HepG2 (cell line): ENCODE results near the gene DCST2. TPM values are rescaled to one million over a fixed set of nuclear protein-coding genes. Genes with fewer than 3 reads are reported as not detected.
A peak's percentile ranks its signal among the peaks of the same experiment; 100 is the strongest.

Experiments used
- AGO2 ChIP-seq: fragments of 200-400 bp; formaldehyde crosslinking; optimal IDR thresholded peaks from 2 replicates; pipeline ENCODE3; 2017; ENCODE audit warnings: mild to moderate bottlenecking, low read depth, low read length, moderate library complexity
- HNRNPL ChIP-seq: fragments of 200-400 bp; formaldehyde crosslinking; IDR thresholded peaks from 2 replicates; pipeline ENCODE4 v1.6.1; 2017; ENCODE audit warnings: mild to moderate bottlenecking, low read depth, low read length
- ISL2 ChIP-seq: sonication (generic); formaldehyde crosslinking; IDR thresholded peaks from 2 replicates; pipeline ENCODE4 v1.5.0; 2020; ENCODE audit warnings: missing genetic modification reagents
- MXD3 ChIP-seq: IDR thresholded peaks from 2 replicates; pipeline ENCODE4 v1.6.1; 2016; ENCODE audit warnings: mild to moderate bottlenecking, missing biosample characterization, missing genetic modification reagents
- NR2F2 ChIP-seq: IDR thresholded peaks from 2 replicates; pipeline ENCODE4 v1.6.1; 2012; ENCODE audit warnings: low read depth, inconsistent platforms, borderline replicate concordance
- RAD21 ChIP-seq: fragments of 450-650 bp; formaldehyde crosslinking; IDR thresholded peaks from 2 replicates; pipeline ENCODE4 v1.5.0; 2020; ENCODE audit warnings: mild to moderate bottlenecking
- SMAD9 ChIP-seq: sonication (generic); formaldehyde crosslinking; IDR thresholded peaks from 2 replicates; pipeline ENCODE4 v1.5.1; 2020; ENCODE audit warnings: mild to moderate bottlenecking, missing genetic modification reagents
- ZBTB42 ChIP-seq: sonication (generic); formaldehyde crosslinking; IDR thresholded peaks from 2 replicates; pipeline ENCODE4 v1.5.0; 2020; ENCODE audit warnings: mild to moderate bottlenecking, missing genetic modification reagents
- ZNF274 ChIP-seq: sonication (generic); formaldehyde crosslinking; IDR thresholded peaks from 2 replicates; pipeline ENCODE4 v1.5.1; 2020; ENCODE audit warnings: mild to moderate bottlenecking, missing genetic modification reagents
- ZNF33B ChIP-seq: sonication (generic); formaldehyde crosslinking; IDR thresholded peaks from 2 replicates; pipeline ENCODE4 v1.5.1; 2020; ENCODE audit warnings: mild to moderate bottlenecking, missing genetic modification reagents
- ZNF546 ChIP-seq: sonication (generic); formaldehyde crosslinking; conservative IDR thresholded peaks from 2 replicates; pipeline ENCODE4 v1.8.1; 2023; ENCODE audit warnings: mild to moderate bottlenecking, missing genetic modification reagents
- ZNF569 ChIP-seq: sonication (generic); formaldehyde crosslinking; IDR thresholded peaks from 2 replicates; pipeline ENCODE4 v1.5.0; 2020; ENCODE audit warnings: mild to moderate bottlenecking, missing genetic modification reagents, moderate library complexity, borderline replicate concordance
- ZNF674 ChIP-seq: sonication (generic); formaldehyde crosslinking; IDR thresholded peaks from 2 replicates; pipeline ENCODE4 v1.5.0; 2020; ENCODE audit warnings: low read depth, mild to moderate bottlenecking, missing genetic modification reagents
- polyA plus RNA-seq, 8 experiments: library from polyadenylated mRNA; depleted of rRNA in 3 of 8; stranded (reverse) in 7 of 8; unstranded in 1 of 8; fragments of >200 nt; fragmentation: Illumina TruSeq in 4 of 8; extraction: Trizol in 4 of 8; gene quantifications; 2 replicates each; pipeline versions ENCODE4 v1.2.1 to v1.2.3, GENCODE V29; 2011 to 2016; ENCODE audit warnings: low read depth in 4 of 8, missing spikeins in 1 of 8, mixed read lengths in 1 of 8; ENCODE audit not compliant: insufficient read depth in 1 of 8
- total RNA-seq, 5 experiments: library from RNA; depleted of rRNA; stranded (reverse); fragments of >200 nt; fragmentation: Illumina TruSeq; extraction: Trizol; gene quantifications; 2 replicates each; pipeline ENCODE4 v1.2.3, GENCODE V29; 2016; ENCODE audit warnings: low read depth in 1 of 5
- TF ChIP-seq, protein P1 (sequence below): sonication (generic); formaldehyde crosslinking; IDR thresholded peaks from 2 replicates; pipeline ENCODE4 v1.9.0; 2022; ENCODE audit warnings: low read depth, missing genetic modification reagents
- TF ChIP-seq, protein P2 (sequence below): sonication (generic); formaldehyde crosslinking; IDR thresholded peaks from 2 replicates; pipeline ENCODE4 v1.8.0; 2022; ENCODE audit warnings: missing genetic modification reagents, mild to moderate bottlenecking, inconsistent platforms, borderline replicate concordance
- TF ChIP-seq, protein P3 (sequence below): sonication (generic); formaldehyde crosslinking; IDR thresholded peaks from 2 replicates; pipeline ENCODE4 v1.5.1; 2020; ENCODE audit warnings: mild to moderate bottlenecking, missing genetic modification reagents, moderate library complexity
- TF ChIP-seq, protein P4 (sequence below): fragments of 450-650 bp; IDR thresholded peaks from 2 replicates; pipeline ENCODE4 v1.6.1; 2017
- TF ChIP-seq, protein P5 (sequence below): sonication (generic); formaldehyde crosslinking; IDR thresholded peaks from 2 replicates; pipeline ENCODE4 v1.5.0; 2020; ENCODE audit warnings: mild to moderate bottlenecking, missing genetic modification reagents, moderate library complexity

Gene DCST2
- total and polyA plus RNA-seq, 2 of the 13 experiments (the other 11 are each of a cell fraction or from before 2014, with no cell fraction given) = 0.74 TPM; not detected in 1

DNA sequence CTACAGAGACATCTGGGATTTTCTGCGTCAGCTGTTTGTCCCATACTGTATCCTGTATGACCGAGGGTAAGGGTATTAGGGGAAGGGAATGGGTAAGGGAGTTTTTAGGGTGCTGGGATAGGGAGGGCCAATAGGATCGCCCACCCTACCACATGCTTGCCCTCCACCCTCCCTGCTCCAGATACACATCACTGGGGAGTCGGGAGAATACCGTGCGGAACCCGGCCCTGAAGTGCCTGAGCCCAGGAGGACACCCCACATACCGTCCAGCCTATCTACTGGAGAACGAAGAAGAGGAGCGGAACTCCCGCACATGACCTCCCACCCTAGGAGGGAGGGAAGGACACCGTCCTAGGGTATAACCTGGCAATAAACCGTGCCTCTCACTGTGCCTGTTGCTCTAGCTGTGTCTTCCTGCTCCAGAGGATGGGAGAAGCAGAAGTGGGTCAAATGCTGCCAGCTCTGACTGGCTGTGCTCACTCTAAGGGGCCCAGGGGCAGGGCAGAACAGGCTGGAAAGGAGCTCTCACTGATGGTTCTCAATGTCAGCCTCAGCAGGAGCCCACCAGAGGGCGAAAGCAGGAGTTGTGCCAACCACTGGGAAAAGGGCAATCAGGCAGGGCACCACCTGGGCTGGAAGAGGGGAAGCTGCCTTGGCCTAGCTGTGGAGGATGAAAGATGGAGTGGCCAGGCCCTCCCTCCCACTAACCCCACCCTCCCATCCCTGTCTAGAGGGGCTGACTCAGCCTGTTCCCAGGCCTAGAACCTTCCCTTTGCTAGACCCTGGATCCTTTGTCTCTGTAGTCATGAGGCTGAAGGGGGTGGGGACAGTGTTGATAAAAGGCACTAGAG lies 40.6 kb downstream of the DCST2 start (continued):
- TF ChIP-seq, protein P1, sequence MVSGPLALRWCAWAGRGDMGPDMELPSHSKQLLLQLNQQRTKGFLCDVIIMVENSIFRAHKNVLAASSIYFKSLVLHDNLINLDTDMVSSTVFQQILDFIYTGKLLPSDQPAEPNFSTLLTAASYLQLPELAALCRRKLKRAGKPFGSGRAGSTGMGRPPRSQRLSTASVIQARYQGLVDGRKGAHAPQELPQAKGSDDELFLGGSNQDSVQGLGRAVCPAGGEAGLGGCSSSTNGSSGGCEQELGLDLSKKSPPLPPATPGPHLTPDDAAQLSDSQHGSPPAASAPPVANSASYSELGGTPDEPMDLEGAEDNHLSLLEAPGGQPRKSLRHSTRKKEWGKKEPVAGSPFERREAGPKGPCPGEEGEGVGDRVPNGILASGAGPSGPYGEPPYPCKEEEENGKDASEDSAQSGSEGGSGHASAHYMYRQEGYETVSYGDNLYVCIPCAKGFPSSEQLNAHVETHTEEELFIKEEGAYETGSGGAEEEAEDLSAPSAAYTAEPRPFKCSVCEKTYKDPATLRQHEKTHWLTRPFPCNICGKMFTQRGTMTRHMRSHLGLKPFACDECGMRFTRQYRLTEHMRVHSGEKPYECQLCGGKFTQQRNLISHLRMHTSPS = peak; percentile 30; the same call in 1 of the 2 replicates
- TF ChIP-seq, protein P2, sequence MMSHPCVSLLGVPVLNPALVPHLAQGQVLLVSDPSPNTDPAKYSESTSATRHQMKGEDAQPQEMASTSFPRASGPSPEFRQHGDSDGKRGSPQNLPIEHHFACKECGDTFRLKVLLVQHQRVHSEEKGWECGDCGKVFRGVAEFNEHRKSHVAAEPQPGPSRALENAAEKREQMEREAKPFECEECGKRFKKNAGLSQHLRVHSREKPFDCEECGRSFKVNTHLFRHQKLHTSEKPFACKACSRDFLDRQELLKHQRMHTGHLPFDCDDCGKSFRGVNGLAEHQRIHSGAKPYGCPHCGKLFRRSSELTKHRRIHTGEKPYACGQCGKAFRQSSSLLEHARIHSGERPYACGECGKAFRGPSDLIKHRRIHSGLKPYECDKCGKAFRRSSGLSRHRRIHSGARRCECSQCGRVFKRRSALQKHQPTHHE (CRISPR knock-in tag) = no peak
- TF ChIP-seq, protein P3, sequence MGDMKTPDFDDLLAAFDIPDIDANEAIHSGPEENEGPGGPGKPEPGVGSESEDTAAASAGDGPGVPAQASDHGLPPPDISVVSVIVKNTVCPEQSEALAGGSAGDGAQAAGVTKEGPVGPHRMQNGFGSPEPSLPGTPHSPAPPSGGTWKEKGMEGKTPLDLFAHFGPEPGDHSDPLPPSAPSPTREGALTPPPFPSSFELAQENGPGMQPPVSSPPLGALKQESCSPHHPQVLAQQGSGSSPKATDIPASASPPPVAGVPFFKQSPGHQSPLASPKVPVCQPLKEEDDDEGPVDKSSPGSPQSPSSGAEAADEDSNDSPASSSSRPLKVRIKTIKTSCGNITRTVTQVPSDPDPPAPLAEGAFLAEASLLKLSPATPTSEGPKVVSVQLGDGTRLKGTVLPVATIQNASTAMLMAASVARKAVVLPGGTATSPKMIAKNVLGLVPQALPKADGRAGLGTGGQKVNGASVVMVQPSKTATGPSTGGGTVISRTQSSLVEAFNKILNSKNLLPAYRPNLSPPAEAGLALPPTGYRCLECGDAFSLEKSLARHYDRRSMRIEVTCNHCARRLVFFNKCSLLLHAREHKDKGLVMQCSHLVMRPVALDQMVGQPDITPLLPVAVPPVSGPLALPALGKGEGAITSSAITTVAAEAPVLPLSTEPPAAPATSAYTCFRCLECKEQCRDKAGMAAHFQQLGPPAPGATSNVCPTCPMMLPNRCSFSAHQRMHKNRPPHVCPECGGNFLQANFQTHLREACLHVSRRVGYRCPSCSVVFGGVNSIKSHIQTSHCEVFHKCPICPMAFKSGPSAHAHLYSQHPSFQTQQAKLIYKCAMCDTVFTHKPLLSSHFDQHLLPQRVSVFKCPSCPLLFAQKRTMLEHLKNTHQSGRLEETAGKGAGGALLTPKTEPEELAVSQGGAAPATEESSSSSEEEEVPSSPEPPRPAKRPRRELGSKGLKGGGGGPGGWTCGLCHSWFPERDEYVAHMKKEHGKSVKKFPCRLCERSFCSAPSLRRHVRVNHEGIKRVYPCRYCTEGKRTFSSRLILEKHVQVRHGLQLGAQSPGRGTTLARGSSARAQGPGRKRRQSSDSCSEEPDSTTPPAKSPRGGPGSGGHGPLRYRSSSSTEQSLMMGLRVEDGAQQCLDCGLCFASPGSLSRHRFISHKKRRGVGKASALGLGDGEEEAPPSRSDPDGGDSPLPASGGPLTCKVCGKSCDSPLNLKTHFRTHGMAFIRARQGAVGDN = peak; percentile 33; the same call in 1 of the 2 replicates
- TF ChIP-seq ZBTB42 (CRISPR knock-in tag) (no peak), ZNF546 (CRISPR knock-in tag) (no peak), AGO2 (peak; percentile 9), ZNF274 (CRISPR knock-in tag) (no peak), RAD21 (CRISPR knock-in tag) (0 out of 2 replicates have a peak, but pooled peaks have one; percentile 33), HNRNPL (peak; percentile 71; the same call in 1 of the 2 replicates), ZNF674 (CRISPR knock-in tag) (no peak), NR2F2 (no peak), ISL2 (CRISPR knock-in tag) (no peak), ZNF33B (no peak), MXD3 (no peak), SMAD9 (no peak), ZNF569 (no peak)
- TF ChIP-seq, protein P4, sequence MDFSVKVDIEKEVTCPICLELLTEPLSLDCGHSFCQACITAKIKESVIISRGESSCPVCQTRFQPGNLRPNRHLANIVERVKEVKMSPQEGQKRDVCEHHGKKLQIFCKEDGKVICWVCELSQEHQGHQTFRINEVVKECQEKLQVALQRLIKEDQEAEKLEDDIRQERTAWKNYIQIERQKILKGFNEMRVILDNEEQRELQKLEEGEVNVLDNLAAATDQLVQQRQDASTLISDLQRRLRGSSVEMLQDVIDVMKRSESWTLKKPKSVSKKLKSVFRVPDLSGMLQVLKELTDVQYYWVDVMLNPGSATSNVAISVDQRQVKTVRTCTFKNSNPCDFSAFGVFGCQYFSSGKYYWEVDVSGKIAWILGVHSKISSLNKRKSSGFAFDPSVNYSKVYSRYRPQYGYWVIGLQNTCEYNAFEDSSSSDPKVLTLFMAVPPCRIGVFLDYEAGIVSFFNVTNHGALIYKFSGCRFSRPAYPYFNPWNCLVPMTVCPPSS = no peak
- TF ChIP-seq, protein P5, sequence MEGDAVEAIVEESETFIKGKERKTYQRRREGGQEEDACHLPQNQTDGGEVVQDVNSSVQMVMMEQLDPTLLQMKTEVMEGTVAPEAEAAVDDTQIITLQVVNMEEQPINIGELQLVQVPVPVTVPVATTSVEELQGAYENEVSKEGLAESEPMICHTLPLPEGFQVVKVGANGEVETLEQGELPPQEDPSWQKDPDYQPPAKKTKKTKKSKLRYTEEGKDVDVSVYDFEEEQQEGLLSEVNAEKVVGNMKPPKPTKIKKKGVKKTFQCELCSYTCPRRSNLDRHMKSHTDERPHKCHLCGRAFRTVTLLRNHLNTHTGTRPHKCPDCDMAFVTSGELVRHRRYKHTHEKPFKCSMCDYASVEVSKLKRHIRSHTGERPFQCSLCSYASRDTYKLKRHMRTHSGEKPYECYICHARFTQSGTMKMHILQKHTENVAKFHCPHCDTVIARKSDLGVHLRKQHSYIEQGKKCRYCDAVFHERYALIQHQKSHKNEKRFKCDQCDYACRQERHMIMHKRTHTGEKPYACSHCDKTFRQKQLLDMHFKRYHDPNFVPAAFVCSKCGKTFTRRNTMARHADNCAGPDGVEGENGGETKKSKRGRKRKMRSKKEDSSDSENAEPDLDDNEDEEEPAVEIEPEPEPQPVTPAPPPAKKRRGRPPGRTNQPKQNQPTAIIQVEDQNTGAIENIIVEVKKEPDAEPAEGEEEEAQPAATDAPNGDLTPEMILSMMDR (CRISPR knock-in tag) = peak; percentile 47
